Measurements from ENCODE around the gene USP24.

- TF ChIP-seq CTCF (optimal IDR thresholded peaks at IDR 0.05 in 1 of 3, IDR thresholded peaks at IDR 0.05 in 1 of 3, conservative IDR thresholded peaks at IDR 0.05 in 1 of 3; ENCODE audit: extremely low read depth in 1 of 3, insufficient read depth in 2 of 3, low read length in 3 of 3) (no peak), EZH2 (IDR thresholded peaks at IDR 0.05; ENCODE audit: low read length) (no peak)
Measured at GRCh38 chr1:55188909-55189308, 26.3 kb downstream of the USP24 start.

Data from keratinocyte (primary cell).